WTC11 (cell line): ENCODE measurements around the gene ANTXRL. TPM values are rescaled to one million over a fixed set of nuclear protein-coding genes. Genes with fewer than 3 reads are reported as not detected.

Source experiments
- ATAC-seq: fragments of 200-7000 bp; cut with Tn5 transposase; 2 replicates; pipeline ENCODE4 v1.10.0; 2021; ENCODE audit warnings: mild to moderate bottlenecking, moderate library complexity
- CTCF ChIA-PET: fragments of 300-600 bp; sonication (Branson Sonifier 250); formaldehyde crosslinking; loops from one replicate; lab custom pipeline; 2021; ENCODE audit warnings: antibody characterized with exemption; lab: Charles Lee
- POLR2A ChIA-PET: fragments of 350-600 bp; sonication (Branson Sonifier 250); formaldehyde crosslinking; loops from one replicate; lab custom pipeline; 2021; ENCODE audit warnings: antibody characterized with exemption; lab: Charles Lee
- DNase-seq: peaks from one replicate; pipeline ENCODE4 v3.0.0; 2021; ENCODE audit warnings: low spot score
- H3K27ac Mint-ChIP-seq: 2 replicates; pipeline ENCODE4 v1.8.0; 2021; ENCODE audit warnings: mixed read lengths
- H3K27me3 Mint-ChIP-seq: 2 replicates; pipeline ENCODE4 v1.8.0; 2021; ENCODE audit warnings: low read depth, mild to moderate bottlenecking, moderate library complexity, mixed read lengths
- H3K36me3 Mint-ChIP-seq: 2 replicates; pipeline ENCODE4 v1.8.0; 2021; ENCODE audit warnings: mixed read lengths
- H3K4me1 Mint-ChIP-seq: 2 replicates; pipeline ENCODE4 v1.8.0; 2022; ENCODE audit warnings: mixed read lengths
- H3K4me3 Mint-ChIP-seq: 2 replicates; pipeline ENCODE4 v1.8.0; 2021; ENCODE audit warnings: mild to moderate bottlenecking, moderate library complexity, mixed read lengths
- H3K9me3 Mint-ChIP-seq: 2 replicates; pipeline ENCODE4 v1.8.0; 2021; ENCODE audit warnings: mixed read lengths
- ARID4B ChIP-seq: sonication (generic); formaldehyde crosslinking; IDR thresholded peaks from 2 replicates; pipeline ENCODE4 v1.8.0; 2023; ENCODE audit warnings: missing genetic modification reagents, mild to moderate bottlenecking, borderline replicate concordance
- E2F1 ChIP-seq: sonication (generic); formaldehyde crosslinking; IDR thresholded peaks from 2 replicates; pipeline ENCODE4 v1.8.0; 2022; ENCODE audit warnings: mild to moderate bottlenecking, missing genetic modification reagents
- E2F4 ChIP-seq: sonication (generic); formaldehyde crosslinking; IDR thresholded peaks from 2 replicates; pipeline ENCODE4 v1.8.1; 2022; ENCODE audit warnings: low read depth, mild to moderate bottlenecking, moderate library complexity, missing genetic modification reagents, borderline replicate concordance
- ELF4 ChIP-seq: sonication (generic); formaldehyde crosslinking; IDR thresholded peaks from 2 replicates; pipeline ENCODE4 v1.8.1; 2022; ENCODE audit warnings: low read depth, mild to moderate bottlenecking, moderate library complexity, missing genetic modification reagents
- ESRRA ChIP-seq: sonication (generic); formaldehyde crosslinking; IDR thresholded peaks from 2 replicates; pipeline ENCODE4 v1.8.1; 2022; ENCODE audit warnings: mild to moderate bottlenecking, missing genetic modification reagents, borderline replicate concordance
- FOXK1 ChIP-seq: sonication (generic); formaldehyde crosslinking; IDR thresholded peaks from 2 replicates; pipeline ENCODE4 v1.8.0; 2022; ENCODE audit warnings: mild to moderate bottlenecking, moderate library complexity, missing genetic modification reagents
- GRHL2 ChIP-seq: fragments of 250-450 bp; sonication (Bioruptor Pico); IDR thresholded peaks from 2 replicates; pipeline ENCODE4 v1.8.0; 2022; ENCODE audit warnings: mild to moderate bottlenecking, moderate library complexity; ENCODE audit not compliant: insufficient replicate concordance, severe bottlenecking
- HMGA2 ChIP-seq: fragments of 250-450 bp; sonication (Bioruptor Pico); IDR thresholded peaks from 2 replicates; pipeline ENCODE4 v1.4.0; 2021; ENCODE audit warnings: mild to moderate bottlenecking, moderate library complexity
- IRF2 ChIP-seq: sonication (generic); formaldehyde crosslinking; IDR thresholded peaks from 2 replicates; pipeline ENCODE4 v1.8.0; 2022; ENCODE audit warnings: low read depth, missing genetic modification reagents, borderline replicate concordance
- MXD4 ChIP-seq: fragments of 250-450 bp; sonication (Bioruptor Pico); IDR thresholded peaks from 2 replicates; pipeline ENCODE4 v1.8.0; 2021; ENCODE audit warnings: mild to moderate bottlenecking, moderate library complexity, borderline replicate concordance
- NFYB ChIP-seq: sonication (generic); formaldehyde crosslinking; conservative IDR thresholded peaks from 2 replicates; pipeline ENCODE4 v1.8.0; 2022; ENCODE audit warnings: low read depth, missing genetic modification reagents
- NR3C1 ChIP-seq: sonication (generic); formaldehyde crosslinking; conservative IDR thresholded peaks from 2 replicates; pipeline ENCODE4 v1.8.1; 2023; ENCODE audit warnings: low read depth, mild to moderate bottlenecking, missing genetic modification reagents
- OVOL2 ChIP-seq: fragments of 250-450 bp; sonication (Bioruptor Pico); IDR thresholded peaks from 2 replicates; pipeline ENCODE4 v1.9.0; 2021; ENCODE audit warnings: mild to moderate bottlenecking, borderline replicate concordance
- RORB ChIP-seq: fragments of 250-450 bp; sonication (Bioruptor Pico); IDR thresholded peaks from 2 replicates; pipeline ENCODE4 v1.9.0; 2021; ENCODE audit warnings: mild to moderate bottlenecking
- USF2 ChIP-seq: sonication (generic); formaldehyde crosslinking; IDR thresholded peaks from 2 replicates; pipeline ENCODE4 v1.8.1; 2023; ENCODE audit warnings: mild to moderate bottlenecking, missing genetic modification reagents, moderate library complexity
- ZNF121 ChIP-seq: sonication (generic); formaldehyde crosslinking; IDR thresholded peaks from 2 replicates; pipeline ENCODE4 v1.8.0; 2023; ENCODE audit warnings: missing genetic modification reagents
- ZNF416 ChIP-seq: fragments of 250-450 bp; sonication (Bioruptor Pico); IDR thresholded peaks from 2 replicates; pipeline ENCODE4 v1.9.0; 2021; ENCODE audit warnings: mild to moderate bottlenecking, inconsistent platforms
- ZSCAN18 ChIP-seq: fragments of 250-450 bp; sonication (Bioruptor Pico); IDR thresholded peaks from 2 replicates; pipeline ENCODE4 v2.1.2; 2022; ENCODE audit warnings: mild to moderate bottlenecking, moderate library complexity
- total RNA-seq: library from RNA; stranded (reverse); gene quantifications from 3 replicates; pipeline ENCODE4 v1.2.3, GENCODE V29; 2021

ANTXRL gene
- total RNA-seq, 1 experiment from 2014 or later = not detected

- DNase-seq (no peak), ATAC-seq (no peak)
- TF ChIP-seq NFYB (CRISPR knock-in tag) = no peak
- TF ChIP-seq IRF2 (CRISPR knock-in tag) = no peak
- TF ChIP-seq MXD4 (CRISPR knock-in tag) = no peak
- no peak for TF ChIP-seq ARID4B (CRISPR knock-in tag)
- no peak for TF ChIP-seq ZSCAN18
- no peak for TF ChIP-seq ZNF416
- TF ChIP-seq ELF4 (CRISPR knock-in tag) = no peak
- no peak for TF ChIP-seq E2F1 (CRISPR knock-in tag)
- TF ChIP-seq FOXK1 = no peak
- no peak for TF ChIP-seq HMGA2 (CRISPR knock-in tag)
- TF ChIP-seq USF2 = no peak
- no peak for TF ChIP-seq ZNF121 (CRISPR knock-in tag)
- no peak for TF ChIP-seq RORB (CRISPR knock-in tag)
- no peak for TF ChIP-seq OVOL2 (CRISPR knock-in tag)
- Mint-ChIP-seq H3K4me3 (no peak overlapping the region), H3K27ac (no peak overlapping the region; the same call in 1 of the 2 replicates), H3K9me3 (no peaks in the 10 kb centered on the region), H3K4me1 (peaks cover 8% of the 10 kb centered on the region), H3K27me3 (peaks cover 3% of the 10 kb centered on the region; the same call in 1 of the 2 replicates), H3K36me3 (no peaks in the 10 kb centered on the region)
- ChIA-PET POLR2A (no interaction called here), CTCF (interaction anchor here (1.7 kb wide), 1 partner anchor 70 kb away, joined by 6 read pairs; no protein-coding TSS in a partner anchor)
Measured at GRCh38 chr10:46298477-46299285, 11.9 kb downstream of the ANTXRL start.

GRCh38 chr10:46299286-46299535 is 12.4 kb downstream of the ANTXRL start:
- Mint-ChIP-seq H3K27me3 (peaks cover 2% of the 10 kb centered on the region; the same call in 1 of the 2 replicates), H3K9me3 (no peaks in the 10 kb centered on the region), H3K36me3 (no peaks in the 10 kb centered on the region), H3K27ac (no peak overlapping the region), H3K4me3 (no peak overlapping the region), H3K4me1 (peaks cover 7% of the 10 kb centered on the region)
- DNase-seq = no peak
- ChIA-PET POLR2A (no interaction called here), CTCF (interaction anchor here (1.7 kb wide), 1 partner anchor 71 kb away, joined by 6 read pairs; no protein-coding TSS in a partner anchor)
- no peak for ATAC-seq
- TF ChIP-seq ARID4B (CRISPR knock-in tag) = no peak
- no peak for TF ChIP-seq E2F4 (CRISPR knock-in tag)
- no peak for TF ChIP-seq MXD4 (CRISPR knock-in tag)
- TF ChIP-seq NR3C1 (CRISPR knock-in tag) = no peak
- no peak for TF ChIP-seq ESRRA (CRISPR knock-in tag)
- no peak for TF ChIP-seq GRHL2
- TF ChIP-seq USF2 = no peak
